Bronchial epithelial cell (primary cell): ENCODE results near the gene GCLC. TPM values are rescaled to one million over a fixed set of nuclear protein-coding genes. Genes with fewer than 3 reads are reported as not detected.

ENCODE experiments used
- DNase-seq: peaks from one replicate; pipeline ENCODE4 v3.0.0-alpha.2; 2010; ENCODE audit warnings: low read depth
- FAIRE-seq: peaks from 2 replicates; lab custom pipeline; 2011; peaks lifted over from hg19 to GRCh38; lab: Jason Lieb, UNC
- H3K27me3 ChIP-seq: 2 replicates; pipeline ENCODE4 v1.5.1; 2011; ENCODE audit warnings: low read length; ENCODE audit not compliant: control insufficient read depth, insufficient read depth
- H3K36me3 ChIP-seq: 2 replicates; pipeline ENCODE4 v1.5.1; 2011; ENCODE audit warnings: low read length; ENCODE audit not compliant: control insufficient read depth, insufficient read depth
- H3K4me3 ChIP-seq: 2 replicates; pipeline ENCODE4 v1.5.1; 2011; ENCODE audit warnings: mild to moderate bottlenecking, low read depth, low read length, control low read depth
- total RNA-seq: library from RNA; depleted of rRNA; stranded (reverse); fragments of >200 nt; gene quantifications from 2 replicates; pipeline ENCODE4 v1.2.1, GENCODE V29; 2014
- TF ChIP-seq, protein P1 (sequence below): IDR thresholded peaks from 2 replicates; pipeline ENCODE4 v1.5.1; 2011; ENCODE audit warnings: mild to moderate bottlenecking, moderate library complexity, low read length, control low read depth, inconsistent platforms; ENCODE audit not compliant: insufficient read depth, severe bottlenecking

The GCLC gene
- 74.8 and 90.9 TPM in 2 replicates for total RNA-seq

DNA sequence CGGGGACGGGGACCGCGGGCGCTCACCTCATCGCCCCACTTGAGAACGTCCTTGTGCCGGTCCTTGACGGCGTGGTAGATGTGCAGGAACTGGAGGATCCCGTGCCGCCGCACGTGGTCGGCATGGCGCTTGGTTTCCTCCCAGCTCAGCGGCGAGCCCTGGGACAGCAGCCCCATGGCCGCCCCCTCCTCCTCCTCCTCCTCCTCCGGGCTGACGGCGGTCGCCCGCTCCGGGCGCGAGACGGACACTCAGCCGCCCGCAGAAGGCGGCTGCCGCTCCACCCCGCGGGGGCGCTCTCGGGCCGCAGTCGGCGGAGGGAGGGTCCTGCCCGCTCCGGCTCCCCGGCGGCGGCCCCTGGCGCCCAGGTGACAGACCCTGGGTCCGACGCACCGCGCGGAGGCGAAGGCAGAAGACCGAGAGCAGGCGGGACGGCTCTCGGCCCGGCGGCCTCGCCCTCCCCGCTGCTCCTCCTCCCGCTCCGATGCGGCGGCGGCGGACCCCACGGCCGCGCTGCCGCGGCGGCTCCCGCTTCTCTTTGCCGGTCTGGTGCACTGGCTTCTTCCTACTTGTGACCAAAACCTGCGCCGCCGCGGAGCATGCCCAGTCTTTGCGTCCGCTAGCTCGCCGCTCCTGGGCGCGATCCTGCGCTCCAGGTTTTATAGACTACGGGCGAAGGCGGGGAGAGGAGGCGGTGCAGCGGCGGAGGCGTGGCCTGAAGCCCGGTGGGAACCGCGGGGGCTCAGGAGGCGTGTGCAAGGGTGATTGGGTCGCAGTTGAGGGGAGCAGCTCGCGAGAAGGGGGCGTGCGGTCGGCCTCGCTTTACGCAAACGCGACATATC lies at the start of gene GCLC:
GCLC (minus strand) TSS at position 632 of the 839 bp plus-strand sequence; CDS start at position 176, 456 bp downstream.
- no peaks in the 10 kb centered on the region for H3K27me3 ChIP-seq
- peak within 1 kb of the TSS; percentile 99 for H3K4me3 ChIP-seq
- DNase-seq, result peak; percentile 79
- TF ChIP-seq, protein P1, sequence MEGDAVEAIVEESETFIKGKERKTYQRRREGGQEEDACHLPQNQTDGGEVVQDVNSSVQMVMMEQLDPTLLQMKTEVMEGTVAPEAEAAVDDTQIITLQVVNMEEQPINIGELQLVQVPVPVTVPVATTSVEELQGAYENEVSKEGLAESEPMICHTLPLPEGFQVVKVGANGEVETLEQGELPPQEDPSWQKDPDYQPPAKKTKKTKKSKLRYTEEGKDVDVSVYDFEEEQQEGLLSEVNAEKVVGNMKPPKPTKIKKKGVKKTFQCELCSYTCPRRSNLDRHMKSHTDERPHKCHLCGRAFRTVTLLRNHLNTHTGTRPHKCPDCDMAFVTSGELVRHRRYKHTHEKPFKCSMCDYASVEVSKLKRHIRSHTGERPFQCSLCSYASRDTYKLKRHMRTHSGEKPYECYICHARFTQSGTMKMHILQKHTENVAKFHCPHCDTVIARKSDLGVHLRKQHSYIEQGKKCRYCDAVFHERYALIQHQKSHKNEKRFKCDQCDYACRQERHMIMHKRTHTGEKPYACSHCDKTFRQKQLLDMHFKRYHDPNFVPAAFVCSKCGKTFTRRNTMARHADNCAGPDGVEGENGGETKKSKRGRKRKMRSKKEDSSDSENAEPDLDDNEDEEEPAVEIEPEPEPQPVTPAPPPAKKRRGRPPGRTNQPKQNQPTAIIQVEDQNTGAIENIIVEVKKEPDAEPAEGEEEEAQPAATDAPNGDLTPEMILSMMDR, result peak; percentile 67
- peaks cover 5% of the 10 kb centered on the region for H3K36me3 ChIP-seq
- no peak for FAIRE-seq

DNA sequence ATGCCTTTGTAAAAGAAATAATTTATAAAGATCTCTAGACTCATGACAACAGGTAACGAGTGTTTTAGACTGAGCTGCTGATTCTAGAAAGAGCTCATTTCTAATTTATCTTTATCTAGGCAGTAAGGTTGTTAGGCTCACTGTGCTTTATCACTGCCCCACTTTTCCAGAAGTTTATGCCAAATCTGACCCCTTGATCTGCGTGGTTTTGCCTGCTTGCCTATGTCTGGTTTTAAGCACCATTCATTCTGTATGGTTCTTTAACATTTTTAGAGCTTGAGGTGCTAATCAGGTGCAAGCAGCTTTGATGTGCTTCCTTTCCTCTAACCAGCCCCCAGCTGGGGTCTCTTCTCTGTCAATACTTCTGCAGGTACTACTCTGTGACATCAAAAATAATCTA lies 49.7 kb upstream of the GCLC start:
- no peak overlapping the region for H3K4me3 ChIP-seq
- DNase-seq (no peak), FAIRE-seq (no peak)
- no peaks in the 10 kb centered on the region for H3K36me3 ChIP-seq
- no peaks in the 10 kb centered on the region for H3K27me3 ChIP-seq
- TF ChIP-seq, protein P1, result no peak

DNA sequence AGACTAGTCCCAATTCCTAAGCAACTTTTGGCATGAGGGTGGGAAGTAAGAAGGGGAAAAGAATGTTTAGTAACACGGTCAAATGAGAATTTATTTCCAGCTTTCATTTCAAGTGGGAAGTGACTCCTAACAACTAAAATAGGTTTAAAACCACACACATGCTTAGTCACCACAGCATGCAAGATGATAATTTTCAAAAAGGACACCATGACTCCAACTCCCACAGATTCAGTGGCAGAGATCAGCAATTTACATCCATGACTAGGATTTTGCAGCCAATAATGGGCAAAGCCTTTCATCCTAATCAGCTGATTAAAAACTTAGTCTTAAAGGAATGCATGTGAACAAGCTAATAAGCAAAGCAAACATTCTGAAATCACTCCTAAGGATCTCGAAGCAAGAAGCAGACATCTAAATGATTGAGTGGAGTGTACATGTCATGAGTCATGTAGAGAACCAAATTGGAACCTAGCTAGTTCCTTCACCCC lies 48.1 kb upstream of the GCLC start:
- TF ChIP-seq, protein P1, result no peak
- Histone ChIP-seq H3K36me3 (no peaks in the 10 kb centered on the region), H3K4me3 (no peak overlapping the region), H3K27me3 (no peaks in the 10 kb centered on the region)
- FAIRE-seq, result no peak
- DNase-seq, result peak; percentile 80

DNA sequence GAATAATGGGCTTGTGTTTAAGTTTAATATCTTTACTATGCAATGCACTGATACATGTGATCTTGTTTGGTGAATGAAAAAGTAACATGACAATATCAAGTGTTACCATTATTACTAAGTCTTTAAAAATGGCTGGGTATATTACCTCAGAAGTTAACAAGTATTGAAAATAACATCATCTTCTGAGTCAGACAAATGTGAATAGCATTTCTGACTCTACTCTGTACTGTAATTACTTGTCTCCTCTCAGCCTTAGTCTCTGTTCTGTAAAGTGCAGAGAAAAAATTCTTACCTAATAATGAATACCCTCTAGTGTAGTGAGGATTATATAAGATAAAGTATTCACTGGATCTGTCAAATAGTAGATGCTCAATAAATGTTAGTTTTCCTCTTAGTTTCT lies 47.0 kb upstream of the GCLC start:
- DNase-seq (peak; percentile 65), FAIRE-seq (no peak)
- TF ChIP-seq, protein P1, result no peak
- Histone ChIP-seq H3K27me3 (no peaks in the 10 kb centered on the region), H3K36me3 (no peaks in the 10 kb centered on the region), H3K4me3 (no peak overlapping the region)

DNA sequence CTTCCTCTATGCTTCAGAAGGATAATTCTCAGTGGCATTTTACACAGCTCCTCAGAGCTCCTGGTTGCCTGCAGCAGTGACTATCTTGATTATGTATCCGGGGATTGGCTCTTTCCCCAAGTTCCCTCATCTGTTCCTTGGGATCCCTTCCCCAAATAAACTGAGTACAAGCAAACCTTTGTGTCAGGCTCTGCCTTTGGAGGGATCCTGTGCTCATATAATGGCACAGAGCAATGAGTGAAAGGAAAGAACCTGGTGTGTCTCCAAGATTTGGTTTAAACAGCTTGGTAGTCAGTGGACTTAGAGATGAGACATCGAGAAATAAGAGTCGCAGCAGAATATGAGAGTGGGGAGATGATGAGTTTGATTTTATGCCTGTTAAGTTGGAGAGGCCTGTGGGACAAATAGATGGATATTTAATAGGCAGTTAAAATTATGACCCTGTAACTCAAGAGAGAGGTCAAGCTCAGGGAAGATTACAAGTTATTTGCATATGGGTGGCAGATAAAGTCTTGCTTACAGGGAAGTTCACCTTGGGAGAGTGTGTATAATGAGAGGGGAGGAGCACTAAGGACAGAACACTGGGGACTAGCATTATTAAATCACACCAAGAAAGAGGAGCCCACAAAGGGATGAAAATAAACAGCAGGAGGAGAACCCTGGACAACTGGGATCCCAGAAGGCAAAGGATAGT lies 44.1 kb upstream of the GCLC start:
- FAIRE-seq (peak; percentile 32), DNase-seq (no peak)
- H3K4me3 ChIP-seq, result no peak overlapping the region
- H3K27me3 ChIP-seq, result no peaks in the 10 kb centered on the region
- H3K36me3 ChIP-seq, result no peaks in the 10 kb centered on the region
- TF ChIP-seq, protein P1, result no peak
